AG10803 (cell line): ENCODE measurements around the gene ACAP3.

Experiments
- DNase-seq: peaks from one replicate; pipeline ENCODE4 v3.0.0; 2010; ENCODE audit warnings: low read depth
- H3K4me3 ChIP-seq: 2 replicates; pipeline ENCODE4 v1.5.1; 2011; ENCODE audit warnings: mild to moderate bottlenecking, low read length, control low read depth
- CTCF ChIP-seq: conservative IDR thresholded peaks from 2 replicates; pipeline ENCODE4 v1.5.1; 2011; ENCODE audit warnings: mild to moderate bottlenecking, low read length, control low read depth, inconsistent platforms

The ACAP3 gene

GRCh38 chr1:1256956-1257871 lies 50.5 kb downstream of the ACAP3 start:
- H3K4me3 ChIP-seq: no peak overlapping the region
- DNase-seq: no peak
- no peak for TF ChIP-seq CTCF

- DNase-seq: no peak
- TF ChIP-seq CTCF: no peak
- no peak overlapping the region for H3K4me3 ChIP-seq
These were observed 52.1 kb downstream of the ACAP3 start for GRCh38 chr1:1255611-1256010.

GRCh38 chr1:1255078-1255477 lies 52.7 kb downstream of the ACAP3 start:
- DNase-seq: no peak
- TF ChIP-seq CTCF: no peak
- H3K4me3 ChIP-seq: no peak overlapping the region

- no peak for TF ChIP-seq CTCF
- H3K4me3 ChIP-seq: no peak overlapping the region
These were observed 53.1 kb downstream of the ACAP3 start for GRCh38 chr1:1254667-1254998.

GRCh38 chr1:1253972-1254666 lies 53.6 kb downstream of the ACAP3 start:
- no peak for TF ChIP-seq CTCF

More at GRCh38 chr1:1254667-1254998, 53.1 kb downstream of the ACAP3 start:
- no peak for DNase-seq

GRCh38 chr1:1253314-1253713 lies 54.4 kb downstream of the ACAP3 start:
- no peak for TF ChIP-seq CTCF
- no peak for DNase-seq
- H3K4me3 ChIP-seq: no peak overlapping the region

More at GRCh38 chr1:1253972-1254666, 53.6 kb downstream of the ACAP3 start:
- H3K4me3 ChIP-seq: no peak overlapping the region
- DNase-seq: no peak
